IMR-90 (cell line): ENCODE data around the gene PDZD8. TPM values are rescaled to one million over a fixed set of nuclear protein-coding genes. Genes with fewer than 3 reads are reported as not detected.

Experiments used
- ATAC-seq: fragments of 200-7000 bp; cut with Tn5 transposase; 2 replicates; pipeline ENCODE4 v1.9.1; 2020; ENCODE audit warnings: low read depth, mild to moderate bottlenecking, moderate library complexity
- BruUV-seq: library from RNA; stranded (reverse); fragments of 400-500 nt; replicated peaks from 2 replicates; lab custom pipeline; 2021; lab: Mats Ljungman, UMichigan
- CTCF ChIA-PET: fragments of 300-600 bp; formaldehyde crosslinking; extraction: SDS; loops from one replicate; lab custom pipeline; 2021; ENCODE audit warnings: antibody characterized with exemption; lab: Yijun Ruan, JAX
- POLR2A ChIA-PET: fragments of 300-600 bp; sonication (Branson Sonifier 250); formaldehyde crosslinking; loops from one replicate; lab custom pipeline; 2022; ENCODE audit warnings: antibody characterized with exemption; ENCODE audit not compliant: unreplicated experiment; lab: Charles Lee
- DNase-seq: peaks from one replicate; pipeline ENCODE4 v3.0.0; 2013
- H2AFZ ChIP-seq: replicated peaks from 2 replicates; pipeline ENCODE3; 2013; ENCODE audit warnings: low read length, mild to moderate bottlenecking; ENCODE audit not compliant: poor library complexity
- H2AK5ac ChIP-seq: 2 replicates; pipeline ENCODE4 v1.6.1; 2013; ENCODE audit warnings: low read depth, low read length, inconsistent platforms
- H2AK9ac ChIP-seq: replicated peaks from 2 replicates; pipeline ENCODE3; 2013; ENCODE audit warnings: mild to moderate bottlenecking, low read depth, low read length, moderate library complexity; ENCODE audit not compliant: poor library complexity
- H2BK120ac ChIP-seq: 2 replicates; pipeline ENCODE4 v1.6.1; 2013; ENCODE audit warnings: low read depth, low read length, inconsistent platforms
- H2BK15ac ChIP-seq: 3 replicates; pipeline ENCODE4 v1.6.1; 2013; ENCODE audit warnings: low read depth, low read length, inconsistent platforms
- H2BK20ac ChIP-seq: 2 replicates; pipeline ENCODE4 v1.6.1; 2013; ENCODE audit warnings: low read depth, mild to moderate bottlenecking, inconsistent platforms, low read length, moderate library complexity
- H2BK5ac ChIP-seq: 2 replicates; pipeline ENCODE4 v1.6.1; 2013; ENCODE audit warnings: mild to moderate bottlenecking, low read depth, low read length, inconsistent platforms; ENCODE audit not compliant: poor library complexity, severe bottlenecking
- H3K14ac ChIP-seq: replicated peaks from 2 replicates; pipeline ENCODE4 v1.6.1; 2013; ENCODE audit warnings: low read depth, low read length, inconsistent platforms
- H3K18ac ChIP-seq: 2 replicates; pipeline ENCODE4 v1.6.1; 2013; ENCODE audit warnings: low read depth, low read length, control low read depth
- H3K23ac ChIP-seq: 2 replicates; pipeline ENCODE4 v1.6.1; 2013; ENCODE audit warnings: low read depth, low read length, inconsistent platforms
- H3K27ac ChIP-seq: 2 replicates; pipeline ENCODE4 v1.5.1; 2013; ENCODE audit warnings: mild to moderate bottlenecking, control low read depth, low read length; ENCODE audit not compliant: insufficient read depth
- H3K27me3 ChIP-seq: 2 replicates; pipeline ENCODE4 v1.6.1; 2013; ENCODE audit warnings: low read length; ENCODE audit not compliant: control insufficient read depth, insufficient read depth
- H3K36me3 ChIP-seq: 2 replicates; pipeline ENCODE4 v1.6.1; 2013; ENCODE audit warnings: low read length, mixed read lengths; ENCODE audit not compliant: control insufficient read depth, insufficient read depth
- H3K4ac ChIP-seq: 2 replicates; pipeline ENCODE4 v1.6.1; 2013; ENCODE audit warnings: low read depth, low read length, inconsistent platforms
- H3K4me1 ChIP-seq: 2 replicates; pipeline ENCODE4 v1.6.1; 2013; ENCODE audit warnings: low read length, mixed read lengths; ENCODE audit not compliant: control insufficient read depth, insufficient read depth
- H3K4me2 ChIP-seq: 2 replicates; pipeline ENCODE4 v1.6.1; 2013; ENCODE audit warnings: low read depth, mild to moderate bottlenecking, control low read depth, low read length, moderate library complexity
- H3K4me3 ChIP-seq: 2 replicates; pipeline ENCODE4 v1.5.1; 2013; ENCODE audit warnings: low read depth, mild to moderate bottlenecking, control low read depth, low read length, moderate library complexity; ENCODE audit not compliant: insufficient read depth
- H3K56ac ChIP-seq: 2 replicates; pipeline ENCODE4 v1.6.1; 2013; ENCODE audit warnings: low read length, inconsistent platforms; ENCODE audit not compliant: insufficient read depth; ENCODE audit errors: extremely low read depth
- H3K79me1 ChIP-seq, 2 experiments: 2 replicates each; pipeline ENCODE4 v1.6.1; 2013; ENCODE audit warnings: low read length in 2 of 2, inconsistent platforms in 1 of 2, low read depth in 1 of 2
- H3K9ac ChIP-seq: 2 replicates; pipeline ENCODE4 v1.6.1; 2013; ENCODE audit warnings: low read depth, low read length, control low read depth
- H3K9me1 ChIP-seq: 2 replicates; pipeline ENCODE4 v1.6.1; 2013; ENCODE audit warnings: low read length, inconsistent platforms; ENCODE audit not compliant: insufficient read depth
- H3K9me3 ChIP-seq: 2 replicates; pipeline ENCODE4 v1.6.1; 2013; ENCODE audit warnings: low read length; ENCODE audit not compliant: control insufficient read depth, insufficient read depth
- H4K20me1 ChIP-seq: 2 replicates; pipeline ENCODE4 v1.6.1; 2013; ENCODE audit warnings: low read length, inconsistent platforms; ENCODE audit not compliant: insufficient read depth
- H4K5ac ChIP-seq: 2 replicates; pipeline ENCODE4 v1.6.1; 2013; ENCODE audit warnings: mild to moderate bottlenecking, low read depth, low read length, control low read depth
- H4K8ac ChIP-seq, 2 experiments: 2 replicates each; pipeline ENCODE4 v1.6.1; 2013; ENCODE audit warnings: low read depth in 2 of 2, low read length in 2 of 2, control low read depth in 1 of 2, inconsistent platforms in 1 of 2
- H4K91ac ChIP-seq: 2 replicates; pipeline ENCODE4 v1.6.1; 2013; ENCODE audit warnings: low read depth, low read length, inconsistent platforms; ENCODE audit not compliant: insufficient read depth
- CEBPB ChIP-seq: IDR thresholded peaks from 2 replicates; pipeline ENCODE4 v1.6.1; 2012; ENCODE audit warnings: low read depth, low read length, improper control_type of control experiment
- NFE2L2 ChIP-seq: fragments of 150-350 bp; IDR thresholded peaks from 2 replicates; pipeline ENCODE4 v1.6.1; 2016; ENCODE audit warnings: low read depth, mild to moderate bottlenecking, low read length
- WGBS, 2 experiments: methylation state at CpG; one replicate each; pipeline versions ENCODE4 v1.1.5 to v1.1.7; 2013; ENCODE audit warnings: missing lambda C conversion rate in 2 of 2; ENCODE audit not compliant: insufficient read length in 1 of 2; ENCODE audit errors: extremely low coverage in 2 of 2; 5-methylcytosine and 5-hydroxymethylcytosine counted together
- dilution Hi-C: fragments of 300-500 bp; cut with HindIII; formaldehyde crosslinking; loops from one replicate; pipeline ENCODE4 v1.14.3; 2018; ENCODE audit warnings: low sequenced_read_pairs; ENCODE audit not compliant: unreplicated experiment
- in situ Hi-C: fragments of 300-500 bp; cut with MboI; formaldehyde crosslinking; loops from 3 replicates; pipeline ENCODE4 v1.14.3; 2019; ENCODE audit warnings: low sequenced_read_pairs, inconsistent platforms, mixed read lengths
- intact Hi-C: fragments of 100-400 bp; cut with micrococcal nuclease; formaldehyde crosslinking; loops from 2 replicates; pipeline ENCODE4 v1.10.0; 2022
- polyA plus RNA-seq, 3 experiments: library from polyadenylated mRNA; depleted of rRNA; stranded (reverse); fragments of >200 nt; gene quantifications; 2 replicates each; pipeline ENCODE4 v1.2.3, GENCODE V29; 2012; ENCODE audit warnings: low replicate concordance in 1 of 3
- total RNA-seq: library from RNA; depleted of rRNA; stranded (reverse); fragments of >200 nt; gene quantifications from 2 replicates; pipeline ENCODE4 v1.2.3, GENCODE V29; 2012

Gene PDZD8
- total and polyA plus RNA-seq, 2 of the 4 experiments (the other 2 are of a cell fraction) = 11.3 to 20.4 TPM

GRCh38 chr10:117294735-117295134 is 80.5 kb downstream of the PDZD8 start:
- no peak overlapping the region for H2BK15ac ChIP-seq
- H2AK9ac ChIP-seq = no peak overlapping the region
- H3K4ac ChIP-seq = no peak overlapping the region
- no peak overlapping the region for H3K9ac ChIP-seq
- no peak overlapping the region for H2BK5ac ChIP-seq
- TF ChIP-seq NFE2L2 (no peak), CEBPB (peak; percentile 51)
- H4K8ac ChIP-seq = no peak overlapping the region
- H3K4me2 ChIP-seq = no peak overlapping the region
- CTCF ChIA-PET = interaction anchor here (1.4 kb wide), 1 partner anchor 78 kb away, joined by 3 read pairs; no protein-coding TSS in a partner anchor
- in situ Hi-C loops (no loop called here), dilution Hi-C loops (no loop called here), intact Hi-C loops (no loop called here)
- no peaks in the 10 kb centered on the region for H3K4me1 ChIP-seq
- no peak overlapping the region for H3K27ac ChIP-seq
- H3K9me3 ChIP-seq = no peaks in the 10 kb centered on the region
- peaks cover 2 to 7% of the 10 kb centered on the region in 2 experiments; a peak in 2 of 4 replicates for H3K79me1 ChIP-seq
- H2BK20ac ChIP-seq = no peak overlapping the region
- BruUV-seq = no TSS peak
- no CpG with 5 or more reads among the region's 2 CpGs for WGBS, 2 experiments
- H4K91ac ChIP-seq = no peak overlapping the region
- H4K20me1 ChIP-seq = no peaks in the 10 kb centered on the region
- no peak overlapping the region for H2AFZ ChIP-seq
- H3K18ac ChIP-seq = no peak overlapping the region
- H2AK5ac ChIP-seq = no peak overlapping the region
- no peak overlapping the region for H3K23ac ChIP-seq
- ATAC-seq (no peak), DNase-seq (no peak)
- POLR2A ChIA-PET = no interaction called here
- no peak overlapping the region for H3K56ac ChIP-seq
- no peaks in the 10 kb centered on the region for H3K36me3 ChIP-seq
- H3K4me3 ChIP-seq = no peak overlapping the region
- no peak overlapping the region for H2BK120ac ChIP-seq
- H4K5ac ChIP-seq = no peak overlapping the region
- 0 out of 2 replicates have a peak, but pooled peaks cover 2% of the 10 kb centered on the region for H3K9me1 ChIP-seq
- H3K27me3 ChIP-seq = no peaks in the 10 kb centered on the region
- H3K14ac ChIP-seq = no peak overlapping the region
